Measurements from ENCODE around the gene DACT2.

GRCh38 chr6:168326294-168327261 lies 7.0 kb upstream of the DACT2 start:
- no peak for TF ChIP-seq YY1 (IDR thresholded peaks at IDR 0.05; ENCODE audit: insufficient read depth, insufficient read length)
- no peak for TF ChIP-seq ZNF274 (IDR thresholded peaks at IDR 0.05; ENCODE audit: low read depth, low read length)
- TF ChIP-seq SUZ12 (IDR thresholded peaks at IDR 0.05; ENCODE audit: extremely low read depth, insufficient read depth, insufficient read length) = no peak

All from NT2/D1 (cell line).